GM23338 (cell line): ENCODE measurements around the gene RPS6KA4. TPM values are rescaled to one million over a fixed set of nuclear protein-coding genes. Genes with fewer than 3 reads are reported as not detected.

Source experiments
- ATAC-seq: fragments of 200-7000 bp; cut with Tn5 transposase; 3 replicates; pipeline ENCODE4 v1.9.1; 2020
- DNase-seq: peaks from one replicate; pipeline ENCODE4 v3.0.0-alpha.2; 2015; ENCODE audit warnings: low spot score
- H2AFZ ChIP-seq: fragments of 200-600 bp; sonication (generic); 2 replicates; pipeline ENCODE4 v1.8.0; 2016; ENCODE audit warnings: antibody characterized with exemption, mild to moderate bottlenecking, moderate library complexity
- H3F3A ChIP-seq: fragments of 200-600 bp; sonication (generic); replicated peaks from 2 replicates; pipeline ENCODE4 v1.8.0; 2017; ENCODE audit warnings: antibody characterized with exemption, mixed run types, low read depth
- H3K27ac ChIP-seq: fragments of 200-600 bp; sonication (generic); 2 replicates; pipeline ENCODE4 v1.6.1; 2016; ENCODE audit warnings: low read depth
- H3K27me3 ChIP-seq: fragments of 200-600 bp; sonication (generic); 2 replicates; pipeline ENCODE4 v1.8.0; 2016; ENCODE audit warnings: mild to moderate bottlenecking, mixed run types, moderate library complexity; ENCODE audit not compliant: insufficient read depth
- H3K36me3 ChIP-seq: fragments of 200-600 bp; sonication (generic); 2 replicates; pipeline ENCODE4 v1.8.0; 2016; ENCODE audit warnings: mild to moderate bottlenecking; ENCODE audit not compliant: insufficient read depth
- H3K4me1 ChIP-seq: fragments of 200-600 bp; sonication (generic); 2 replicates; pipeline ENCODE4 v1.8.0; 2016; ENCODE audit warnings: mild to moderate bottlenecking, moderate library complexity; ENCODE audit not compliant: insufficient read depth
- H3K4me2 ChIP-seq: fragments of 200-600 bp; sonication (generic); 2 replicates; pipeline ENCODE4 v1.7.1; 2017; ENCODE audit warnings: mixed run types
- H3K4me3 ChIP-seq: fragments of 200-600 bp; sonication (generic); 2 replicates; pipeline ENCODE4 v1.6.1; 2016; ENCODE audit warnings: mixed run types
- H3K79me2 ChIP-seq: fragments of 200-600 bp; sonication (generic); replicated peaks from 2 replicates; pipeline ENCODE4 v1.8.0; 2017; ENCODE audit warnings: mild to moderate bottlenecking; ENCODE audit not compliant: insufficient read depth
- H3K9me2 ChIP-seq: fragments of 200-600 bp; sonication (generic); 2 replicates; pipeline ENCODE4 v1.8.0; 2017; ENCODE audit not compliant: insufficient read depth
- H4K20me1 ChIP-seq: fragments of 200-600 bp; sonication (generic); replicated peaks from 2 replicates; pipeline ENCODE4 v1.8.0; 2017; ENCODE audit warnings: mild to moderate bottlenecking; ENCODE audit not compliant: insufficient read depth
- H3K27ac Mint-ChIP-seq: 2 replicates; pipeline ENCODE4 v1.8.0; 2020; ENCODE audit warnings: inconsistent platforms, mild to moderate bottlenecking, moderate library complexity, mixed read lengths
- H3K27me3 Mint-ChIP-seq: 3 replicates; pipeline ENCODE4 v1.8.0; 2022; ENCODE audit warnings: low read depth, mild to moderate bottlenecking, moderate library complexity, mixed read lengths, inconsistent platforms; ENCODE audit not compliant: insufficient read depth, poor library complexity
- H3K36me3 Mint-ChIP-seq: 3 replicates; pipeline ENCODE4 v1.8.0; 2021; ENCODE audit warnings: low read depth, mild to moderate bottlenecking, inconsistent platforms, moderate library complexity, mixed read lengths
- H3K4me1 Mint-ChIP-seq: 3 replicates; pipeline ENCODE4 v1.8.0; 2020; ENCODE audit warnings: mild to moderate bottlenecking, inconsistent platforms, mixed read lengths
- H3K4me3 Mint-ChIP-seq: 3 replicates; pipeline ENCODE4 v1.8.0; 2021; ENCODE audit warnings: moderate library complexity, mild to moderate bottlenecking, inconsistent platforms, mixed read lengths
- H3K9me3 Mint-ChIP-seq: 3 replicates; pipeline ENCODE4 v1.8.0; 2020; ENCODE audit warnings: moderate library complexity, mild to moderate bottlenecking, inconsistent platforms, mixed read lengths
- CREB1 ChIP-seq: fragments of 250-450 bp; sonication (Bioruptor Pico); IDR thresholded peaks from 2 replicates; pipeline ENCODE4 v1.5.0; 2020; ENCODE audit warnings: low read depth, mild to moderate bottlenecking, moderate library complexity
- CTCF ChIP-seq, 2 experiments: fragments of 200-600 bp in 1 of 2; sonication (generic) in 1 of 2; conservative IDR thresholded peaks; 2 replicates each; pipeline versions ENCODE4 v1.5.1 to v1.6.1; 2016 to 2017; ENCODE audit warnings: antibody characterized with exemption in 2 of 2, low read depth in 2 of 2, mild to moderate bottlenecking in 2 of 2, moderate library complexity in 1 of 2
- ETS1 ChIP-seq: IDR thresholded peaks from 2 replicates; pipeline ENCODE4 v1.6.1; 2016; ENCODE audit warnings: antibody characterized with exemption
- EZH2phosphoT487 ChIP-seq: fragments of 200-600 bp; sonication (generic); IDR thresholded peaks from one replicate; pipeline ENCODE4 v1.8.1; 2018; ENCODE audit warnings: antibody characterized with exemption; ENCODE audit not compliant: unreplicated experiment
- JUNB ChIP-seq: IDR thresholded peaks from one replicate; pipeline ENCODE4 v1.6.1; 2016; ENCODE audit warnings: antibody characterized with exemption; ENCODE audit not compliant: unreplicated experiment
- NANOG ChIP-seq: IDR thresholded peaks from 2 replicates; pipeline ENCODE4 v1.6.1; 2016; ENCODE audit warnings: antibody characterized with exemption, borderline replicate concordance
- POLR2AphosphoS5 ChIP-seq: IDR thresholded peaks from 2 replicates; pipeline ENCODE4 v1.6.1; 2016; ENCODE audit warnings: antibody characterized with exemption, low read depth
- REST ChIP-seq: IDR thresholded peaks from one replicate; pipeline ENCODE4 v1.6.1; 2018; ENCODE audit warnings: antibody characterized with exemption; ENCODE audit not compliant: unreplicated experiment
- ZNF331 ChIP-seq: fragments of 250-450 bp; sonication (Bioruptor Pico); IDR thresholded peaks from 2 replicates; pipeline ENCODE4 v1.5.0; 2020; ENCODE audit warnings: low read depth, mild to moderate bottlenecking, moderate library complexity
- polyA plus RNA-seq: library from polyadenylated mRNA; unstranded; fragments of >200 nt; fragmentation: Nextera tagmentation; extraction: Ambion mirVana; gene quantifications from 2 replicates; pipeline ENCODE4 v1.2.1, GENCODE V29; 2016
- total RNA-seq: library from RNA; depleted of rRNA; stranded (reverse); fragments of >200 nt; shearing (Covaris generic); gene quantifications from 2 replicates; pipeline ENCODE4 v1.2.3, GENCODE V29; 2014

Gene RPS6KA4
- total and polyA plus RNA-seq, 2 experiments from 2014 or later = 3.5 to 19.9 TPM

- no peaks in the 10 kb centered on the region for H3K9me3 Mint-ChIP-seq
- Histone ChIP-seq H2AFZ (no peak overlapping the region), H3F3A (0 out of 2 replicates have a peak, but pooled peaks cover 5% of the 10 kb centered on the region), H3K4me1 (peaks cover 11% of the 10 kb centered on the region; the same call in 1 of the 2 replicates), H3K27me3 (no peaks in the 10 kb centered on the region), H3K4me2 (no peak overlapping the region), H3K27ac (no peak overlapping the region), H3K9me2 (no peaks in the 10 kb centered on the region), H3K36me3 (no peaks in the 10 kb centered on the region), H4K20me1 (no peaks in the 10 kb centered on the region), H3K79me2 (no peaks in the 10 kb centered on the region), H3K4me3 (no peak overlapping the region)
- H3K27me3 Mint-ChIP-seq = peaks cover 23% of the 10 kb centered on the region
- no peak overlapping the region for H3K27ac Mint-ChIP-seq
- TF ChIP-seq POLR2AphosphoS5 (no peak), EZH2phosphoT487 (no peak), ETS1 (no peak), ZNF331 (CRISPR knock-in tag) (no peak)
- no peak for ATAC-seq
- H3K4me3 Mint-ChIP-seq = no peak overlapping the region
- H3K36me3 Mint-ChIP-seq = no peaks in the 10 kb centered on the region
- no peak for DNase-seq
- peaks cover 12% of the 10 kb centered on the region for H3K4me1 Mint-ChIP-seq
Observed at GRCh38 chr11:64338716-64339115, 20.2 kb upstream of the RPS6KA4 start.

GRCh38 chr11:64339286-64339685, 19.7 kb upstream of the RPS6KA4 start:
- peaks cover 11% of the 10 kb centered on the region; the same call in 1 of the 2 replicates for H3K4me1 ChIP-seq
- no peak overlapping the region for H3K27ac ChIP-seq
- Mint-ChIP-seq H3K4me1 (peaks cover 12% of the 10 kb centered on the region), H3K9me3 (no peaks in the 10 kb centered on the region), H3K27ac (no peak overlapping the region), H3K27me3 (peaks cover 26% of the 10 kb centered on the region), H3K36me3 (no peaks in the 10 kb centered on the region), H3K4me3 (no peak overlapping the region)
- ATAC-seq = no peak
- H2AFZ ChIP-seq = no peak overlapping the region
- no peaks in the 10 kb centered on the region for H3K9me2 ChIP-seq
- no peak overlapping the region for H3K4me2 ChIP-seq
- no peaks in the 10 kb centered on the region for H3K79me2 ChIP-seq
- no peaks in the 10 kb centered on the region for H4K20me1 ChIP-seq
- no peak for DNase-seq
- no peaks in the 10 kb centered on the region for H3K27me3 ChIP-seq
- H3F3A ChIP-seq = 0 out of 2 replicates have a peak, but pooled peaks cover 5% of the 10 kb centered on the region
- no peaks in the 10 kb centered on the region for H3K36me3 ChIP-seq
- H3K4me3 ChIP-seq = no peak overlapping the region
- no peak for TF ChIP-seq REST
- TF ChIP-seq CTCF (conservative IDR thresholded peaks at IDR 0.05; ENCODE audit: low read depth in 2 of 2) = no peak
- TF ChIP-seq ZNF331 (CRISPR knock-in tag) = no peak
- no peak for TF ChIP-seq EZH2phosphoT487
- no peak for TF ChIP-seq CREB1 (CRISPR knock-in tag)
- TF ChIP-seq ETS1 = no peak
- TF ChIP-seq NANOG = no peak
- no peak for TF ChIP-seq JUNB
